H1 (cell line): ENCODE data around the gene ZNF423. TPM values are rescaled to one million over a fixed set of nuclear protein-coding genes. Genes with fewer than 3 reads are reported as not detected.

ENCODE experiments used
- CHD2 ChIP-seq: IDR thresholded peaks from 2 replicates; pipeline ENCODE4 v1.6.1; 2012; ENCODE audit warnings: low read length, improper control_type of control experiment
- RBBP5 ChIP-seq: IDR thresholded peaks from 2 replicates; pipeline ENCODE4 v1.7.1; 2012; ENCODE audit warnings: low read depth, mild to moderate bottlenecking, inconsistent platforms, low read length, moderate library complexity, borderline replicate concordance
- RFX5 ChIP-seq: IDR thresholded peaks from 2 replicates; pipeline ENCODE4 v1.6.1; 2011; ENCODE audit warnings: low read depth, low read length, improper control_type of control experiment, borderline replicate concordance
- SIN3A ChIP-seq, 2 experiments: IDR thresholded peaks in 1 of 2; conservative IDR thresholded peaks in 1 of 2; 2 replicates each; pipeline ENCODE4 v1.6.1; 2011 to 2012; ENCODE audit warnings: low read length in 2 of 2, improper control_type of control experiment in 1 of 2, low read depth in 1 of 2, mild to moderate bottlenecking in 1 of 2
- SUZ12 ChIP-seq: fragments of 200-600 bp; sonication (generic); IDR thresholded peaks from 2 replicates; pipeline ENCODE4 v1.6.1; 2012; ENCODE audit warnings: mild to moderate bottlenecking, inconsistent platforms, low read length, moderate library complexity, mixed read lengths
- TCF12 ChIP-seq: IDR thresholded peaks from 2 replicates; pipeline ENCODE4 v1.6.1; 2011; ENCODE audit warnings: low read depth, mild to moderate bottlenecking, low read length
- polyA plus RNA-seq, 7 experiments: library from polyadenylated mRNA; depleted of rRNA in 3 of 7; stranded (reverse) in 5 of 7; unstranded in 2 of 7; fragments of >200 nt in 5 of 7; fragments of 200-250 nt in 2 of 7; gene quantifications; 1 replicate in 5 of 7; 2 replicates in 1 of 7; 4 replicates in 1 of 7; pipeline versions ENCODE4 v1.2.1 to v1.2.3, GENCODE V29; 2011 to 2013; ENCODE audit warnings: missing spikeins in 2 of 7, mixed read lengths in 2 of 7
- total RNA-seq: library from RNA; stranded (reverse); fragmentation: NEBNext Ultra II Directional; extraction: Animal tissue kit (Norgen Biotek cat#: 25700); gene quantifications from 2 replicates; pipeline ENCODE4 v1.2.1, GENCODE V29; 2021
- TF ChIP-seq, protein P1 (sequence below): fragments of 300-600 bp; sonication (generic); IDR thresholded peaks from 2 replicates; pipeline ENCODE4 v1.7.1; 2012; ENCODE audit warnings: low read length, moderate library complexity, mild to moderate bottlenecking, inconsistent platforms; ENCODE audit not compliant: insufficient replicate concordance
- TF ChIP-seq, protein P2 (sequence below): IDR thresholded peaks from 2 replicates; pipeline ENCODE4 v1.6.1; 2012; ENCODE audit warnings: inconsistent platforms
- TF ChIP-seq, protein P3 (sequence below): IDR thresholded peaks from 2 replicates; pipeline ENCODE4 v1.6.1; 2012; ENCODE audit warnings: low read length, inconsistent platforms

Gene ZNF423
- total and polyA plus RNA-seq, 2 of the 8 experiments (the other 6 are each of a cell fraction or from before 2014, with no cell fraction given), result 38.2 to 52.3 TPM

DNA sequence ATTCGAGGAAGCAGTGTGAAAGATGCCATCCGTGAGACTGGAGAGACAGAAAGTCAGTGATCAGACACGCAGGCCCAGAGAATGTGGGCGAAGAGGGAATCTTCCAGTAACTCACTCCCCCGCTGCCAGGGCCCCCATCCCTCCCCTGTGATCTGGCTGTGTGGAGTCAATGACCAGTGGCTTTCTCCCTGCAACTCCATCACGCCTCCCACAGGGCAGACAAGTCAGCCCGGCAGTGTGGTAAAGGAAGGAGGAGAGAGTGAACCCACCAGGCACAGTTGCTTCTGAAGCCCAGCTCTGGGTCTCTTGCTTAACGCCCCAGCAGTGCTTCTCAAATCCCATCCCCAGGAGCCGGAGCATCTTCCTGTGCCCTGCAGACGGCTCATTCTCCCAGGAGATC is 142.1 kb downstream of the ZNF423 start (continued):
- TF ChIP-seq, protein P1, sequence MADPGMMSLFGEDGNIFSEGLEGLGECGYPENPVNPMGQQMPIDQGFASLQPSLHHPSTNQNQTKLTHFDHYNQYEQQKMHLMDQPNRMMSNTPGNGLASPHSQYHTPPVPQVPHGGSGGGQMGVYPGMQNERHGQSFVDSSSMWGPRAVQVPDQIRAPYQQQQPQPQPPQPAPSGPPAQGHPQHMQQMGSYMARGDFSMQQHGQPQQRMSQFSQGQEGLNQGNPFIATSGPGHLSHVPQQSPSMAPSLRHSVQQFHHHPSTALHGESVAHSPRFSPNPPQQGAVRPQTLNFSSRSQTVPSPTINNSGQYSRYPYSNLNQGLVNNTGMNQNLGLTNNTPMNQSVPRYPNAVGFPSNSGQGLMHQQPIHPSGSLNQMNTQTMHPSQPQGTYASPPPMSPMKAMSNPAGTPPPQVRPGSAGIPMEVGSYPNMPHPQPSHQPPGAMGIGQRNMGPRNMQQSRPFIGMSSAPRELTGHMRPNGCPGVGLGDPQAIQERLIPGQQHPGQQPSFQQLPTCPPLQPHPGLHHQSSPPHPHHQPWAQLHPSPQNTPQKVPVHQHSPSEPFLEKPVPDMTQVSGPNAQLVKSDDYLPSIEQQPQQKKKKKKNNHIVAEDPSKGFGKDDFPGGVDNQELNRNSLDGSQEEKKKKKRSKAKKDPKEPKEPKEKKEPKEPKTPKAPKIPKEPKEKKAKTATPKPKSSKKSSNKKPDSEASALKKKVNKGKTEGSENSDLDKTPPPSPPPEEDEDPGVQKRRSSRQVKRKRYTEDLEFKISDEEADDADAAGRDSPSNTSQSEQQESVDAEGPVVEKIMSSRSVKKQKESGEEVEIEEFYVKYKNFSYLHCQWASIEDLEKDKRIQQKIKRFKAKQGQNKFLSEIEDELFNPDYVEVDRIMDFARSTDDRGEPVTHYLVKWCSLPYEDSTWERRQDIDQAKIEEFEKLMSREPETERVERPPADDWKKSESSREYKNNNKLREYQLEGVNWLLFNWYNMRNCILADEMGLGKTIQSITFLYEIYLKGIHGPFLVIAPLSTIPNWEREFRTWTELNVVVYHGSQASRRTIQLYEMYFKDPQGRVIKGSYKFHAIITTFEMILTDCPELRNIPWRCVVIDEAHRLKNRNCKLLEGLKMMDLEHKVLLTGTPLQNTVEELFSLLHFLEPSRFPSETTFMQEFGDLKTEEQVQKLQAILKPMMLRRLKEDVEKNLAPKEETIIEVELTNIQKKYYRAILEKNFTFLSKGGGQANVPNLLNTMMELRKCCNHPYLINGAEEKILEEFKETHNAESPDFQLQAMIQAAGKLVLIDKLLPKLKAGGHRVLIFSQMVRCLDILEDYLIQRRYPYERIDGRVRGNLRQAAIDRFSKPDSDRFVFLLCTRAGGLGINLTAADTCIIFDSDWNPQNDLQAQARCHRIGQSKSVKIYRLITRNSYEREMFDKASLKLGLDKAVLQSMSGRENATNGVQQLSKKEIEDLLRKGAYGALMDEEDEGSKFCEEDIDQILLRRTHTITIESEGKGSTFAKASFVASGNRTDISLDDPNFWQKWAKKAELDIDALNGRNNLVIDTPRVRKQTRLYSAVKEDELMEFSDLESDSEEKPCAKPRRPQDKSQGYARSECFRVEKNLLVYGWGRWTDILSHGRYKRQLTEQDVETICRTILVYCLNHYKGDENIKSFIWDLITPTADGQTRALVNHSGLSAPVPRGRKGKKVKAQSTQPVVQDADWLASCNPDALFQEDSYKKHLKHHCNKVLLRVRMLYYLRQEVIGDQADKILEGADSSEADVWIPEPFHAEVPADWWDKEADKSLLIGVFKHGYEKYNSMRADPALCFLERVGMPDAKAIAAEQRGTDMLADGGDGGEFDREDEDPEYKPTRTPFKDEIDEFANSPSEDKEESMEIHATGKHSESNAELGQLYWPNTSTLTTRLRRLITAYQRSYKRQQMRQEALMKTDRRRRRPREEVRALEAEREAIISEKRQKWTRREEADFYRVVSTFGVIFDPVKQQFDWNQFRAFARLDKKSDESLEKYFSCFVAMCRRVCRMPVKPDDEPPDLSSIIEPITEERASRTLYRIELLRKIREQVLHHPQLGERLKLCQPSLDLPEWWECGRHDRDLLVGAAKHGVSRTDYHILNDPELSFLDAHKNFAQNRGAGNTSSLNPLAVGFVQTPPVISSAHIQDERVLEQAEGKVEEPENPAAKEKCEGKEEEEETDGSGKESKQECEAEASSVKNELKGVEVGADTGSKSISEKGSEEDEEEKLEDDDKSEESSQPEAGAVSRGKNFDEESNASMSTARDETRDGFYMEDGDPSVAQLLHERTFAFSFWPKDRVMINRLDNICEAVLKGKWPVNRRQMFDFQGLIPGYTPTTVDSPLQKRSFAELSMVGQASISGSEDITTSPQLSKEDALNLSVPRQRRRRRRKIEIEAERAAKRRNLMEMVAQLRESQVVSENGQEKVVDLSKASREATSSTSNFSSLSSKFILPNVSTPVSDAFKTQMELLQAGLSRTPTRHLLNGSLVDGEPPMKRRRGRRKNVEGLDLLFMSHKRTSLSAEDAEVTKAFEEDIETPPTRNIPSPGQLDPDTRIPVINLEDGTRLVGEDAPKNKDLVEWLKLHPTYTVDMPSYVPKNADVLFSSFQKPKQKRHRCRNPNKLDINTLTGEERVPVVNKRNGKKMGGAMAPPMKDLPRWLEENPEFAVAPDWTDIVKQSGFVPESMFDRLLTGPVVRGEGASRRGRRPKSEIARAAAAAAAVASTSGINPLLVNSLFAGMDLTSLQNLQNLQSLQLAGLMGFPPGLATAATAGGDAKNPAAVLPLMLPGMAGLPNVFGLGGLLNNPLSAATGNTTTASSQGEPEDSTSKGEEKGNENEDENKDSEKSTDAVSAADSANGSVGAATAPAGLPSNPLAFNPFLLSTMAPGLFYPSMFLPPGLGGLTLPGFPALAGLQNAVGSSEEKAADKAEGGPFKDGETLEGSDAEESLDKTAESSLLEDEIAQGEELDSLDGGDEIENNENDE, result no peak
- no peak for TF ChIP-seq CHD2
- TF ChIP-seq, protein P2, sequence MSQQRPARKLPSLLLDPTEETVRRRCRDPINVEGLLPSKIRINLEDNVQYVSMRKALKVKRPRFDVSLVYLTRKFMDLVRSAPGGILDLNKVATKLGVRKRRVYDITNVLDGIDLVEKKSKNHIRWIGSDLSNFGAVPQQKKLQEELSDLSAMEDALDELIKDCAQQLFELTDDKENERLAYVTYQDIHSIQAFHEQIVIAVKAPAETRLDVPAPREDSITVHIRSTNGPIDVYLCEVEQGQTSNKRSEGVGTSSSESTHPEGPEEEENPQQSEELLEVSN, result no peak
- TF ChIP-seq, protein P3, sequence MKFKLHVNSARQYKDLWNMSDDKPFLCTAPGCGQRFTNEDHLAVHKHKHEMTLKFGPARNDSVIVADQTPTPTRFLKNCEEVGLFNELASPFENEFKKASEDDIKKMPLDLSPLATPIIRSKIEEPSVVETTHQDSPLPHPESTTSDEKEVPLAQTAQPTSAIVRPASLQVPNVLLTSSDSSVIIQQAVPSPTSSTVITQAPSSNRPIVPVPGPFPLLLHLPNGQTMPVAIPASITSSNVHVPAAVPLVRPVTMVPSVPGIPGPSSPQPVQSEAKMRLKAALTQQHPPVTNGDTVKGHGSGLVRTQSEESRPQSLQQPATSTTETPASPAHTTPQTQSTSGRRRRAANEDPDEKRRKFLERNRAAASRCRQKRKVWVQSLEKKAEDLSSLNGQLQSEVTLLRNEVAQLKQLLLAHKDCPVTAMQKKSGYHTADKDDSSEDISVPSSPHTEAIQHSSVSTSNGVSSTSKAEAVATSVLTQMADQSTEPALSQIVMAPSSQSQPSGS, result no peak
- no peak for TF ChIP-seq RBBP5
- no peak for TF ChIP-seq SIN3A (conservative IDR thresholded peaks at IDR 0.05 in 1 of 2, IDR thresholded peaks at IDR 0.05 in 1 of 2; ENCODE audit: low read depth in 1 of 2, low read length in 2 of 2)
- TF ChIP-seq TCF12, result no peak
- TF ChIP-seq SUZ12, result no peak
- no peak for TF ChIP-seq RFX5
